ENCODE results near the gene TPRG1. TPM values are rescaled to one million over a fixed set of nuclear protein-coding genes. Genes with fewer than 3 reads are reported as not detected.

Gene TPRG1
- total RNA-seq, 1 experiment from 2014 or later: 0.55 TPM

DNA sequence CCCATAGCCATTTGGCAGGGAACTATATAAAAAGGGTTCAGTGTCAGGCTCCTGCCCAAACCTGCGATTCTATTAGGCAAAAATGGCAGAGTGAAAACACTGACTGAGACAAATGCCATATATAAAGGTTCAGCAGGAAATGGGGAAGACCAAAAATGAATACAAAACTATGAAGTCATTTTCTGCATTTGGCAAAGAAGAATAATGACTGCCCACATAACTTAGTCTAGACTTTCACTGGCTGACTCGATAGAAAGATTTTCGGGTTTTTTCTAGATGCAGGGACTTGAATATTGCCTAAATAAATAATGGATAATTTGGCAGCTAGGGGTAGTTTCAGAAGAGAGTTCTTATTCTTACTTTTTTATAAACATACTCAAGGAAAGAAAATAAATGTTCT is 178.0 kb downstream of the TPRG1 start (continued):
- TF ChIP-seq, protein P1, sequence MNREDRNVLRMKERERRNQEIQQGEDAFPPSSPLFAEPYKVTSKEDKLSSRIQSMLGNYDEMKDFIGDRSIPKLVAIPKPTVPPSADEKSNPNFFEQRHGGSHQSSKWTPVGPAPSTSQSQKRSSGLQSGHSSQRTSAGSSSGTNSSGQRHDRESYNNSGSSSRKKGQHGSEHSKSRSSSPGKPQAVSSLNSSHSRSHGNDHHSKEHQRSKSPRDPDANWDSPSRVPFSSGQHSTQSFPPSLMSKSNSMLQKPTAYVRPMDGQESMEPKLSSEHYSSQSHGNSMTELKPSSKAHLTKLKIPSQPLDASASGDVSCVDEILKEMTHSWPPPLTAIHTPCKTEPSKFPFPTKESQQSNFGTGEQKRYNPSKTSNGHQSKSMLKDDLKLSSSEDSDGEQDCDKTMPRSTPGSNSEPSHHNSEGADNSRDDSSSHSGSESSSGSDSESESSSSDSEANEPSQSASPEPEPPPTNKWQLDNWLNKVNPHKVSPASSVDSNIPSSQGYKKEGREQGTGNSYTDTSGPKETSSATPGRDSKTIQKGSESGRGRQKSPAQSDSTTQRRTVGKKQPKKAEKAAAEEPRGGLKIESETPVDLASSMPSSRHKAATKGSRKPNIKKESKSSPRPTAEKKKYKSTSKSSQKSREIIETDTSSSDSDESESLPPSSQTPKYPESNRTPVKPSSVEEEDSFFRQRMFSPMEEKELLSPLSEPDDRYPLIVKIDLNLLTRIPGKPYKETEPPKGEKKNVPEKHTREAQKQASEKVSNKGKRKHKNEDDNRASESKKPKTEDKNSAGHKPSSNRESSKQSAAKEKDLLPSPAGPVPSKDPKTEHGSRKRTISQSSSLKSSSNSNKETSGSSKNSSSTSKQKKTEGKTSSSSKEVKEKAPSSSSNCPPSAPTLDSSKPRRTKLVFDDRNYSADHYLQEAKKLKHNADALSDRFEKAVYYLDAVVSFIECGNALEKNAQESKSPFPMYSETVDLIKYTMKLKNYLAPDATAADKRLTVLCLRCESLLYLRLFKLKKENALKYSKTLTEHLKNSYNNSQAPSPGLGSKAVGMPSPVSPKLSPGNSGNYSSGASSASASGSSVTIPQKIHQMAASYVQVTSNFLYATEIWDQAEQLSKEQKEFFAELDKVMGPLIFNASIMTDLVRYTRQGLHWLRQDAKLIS (CRISPR knock-in tag; IDR thresholded peaks at IDR 0.05; ENCODE audit: borderline replicate concordance): no peak
- TF ChIP-seq, protein P2, sequence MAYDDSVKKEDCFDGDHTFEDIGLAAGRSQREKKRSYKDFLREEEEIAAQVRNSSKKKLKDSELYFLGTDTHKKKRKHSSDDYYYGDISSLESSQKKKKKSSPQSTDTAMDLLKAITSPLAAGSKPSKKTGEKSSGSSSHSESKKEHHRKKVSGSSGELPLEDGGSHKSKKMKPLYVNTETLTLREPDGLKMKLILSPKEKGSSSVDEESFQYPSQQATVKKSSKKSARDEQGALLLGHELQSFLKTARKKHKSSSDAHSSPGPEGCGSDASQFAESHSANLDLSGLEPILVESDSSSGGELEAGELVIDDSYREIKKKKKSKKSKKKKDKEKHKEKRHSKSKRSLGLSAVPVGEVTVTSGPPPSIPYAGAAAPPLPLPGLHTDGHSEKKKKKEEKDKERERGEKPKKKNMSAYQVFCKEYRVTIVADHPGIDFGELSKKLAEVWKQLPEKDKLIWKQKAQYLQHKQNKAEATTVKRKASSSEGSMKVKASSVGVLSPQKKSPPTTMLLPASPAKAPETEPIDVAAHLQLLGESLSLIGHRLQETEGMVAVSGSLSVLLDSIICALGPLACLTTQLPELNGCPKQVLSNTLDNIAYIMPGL (CRISPR knock-in tag; IDR thresholded peaks at IDR 0.05): no peak
- no peak for TF ChIP-seq CREM (CRISPR knock-in tag; IDR thresholded peaks at IDR 0.05)

DNA sequence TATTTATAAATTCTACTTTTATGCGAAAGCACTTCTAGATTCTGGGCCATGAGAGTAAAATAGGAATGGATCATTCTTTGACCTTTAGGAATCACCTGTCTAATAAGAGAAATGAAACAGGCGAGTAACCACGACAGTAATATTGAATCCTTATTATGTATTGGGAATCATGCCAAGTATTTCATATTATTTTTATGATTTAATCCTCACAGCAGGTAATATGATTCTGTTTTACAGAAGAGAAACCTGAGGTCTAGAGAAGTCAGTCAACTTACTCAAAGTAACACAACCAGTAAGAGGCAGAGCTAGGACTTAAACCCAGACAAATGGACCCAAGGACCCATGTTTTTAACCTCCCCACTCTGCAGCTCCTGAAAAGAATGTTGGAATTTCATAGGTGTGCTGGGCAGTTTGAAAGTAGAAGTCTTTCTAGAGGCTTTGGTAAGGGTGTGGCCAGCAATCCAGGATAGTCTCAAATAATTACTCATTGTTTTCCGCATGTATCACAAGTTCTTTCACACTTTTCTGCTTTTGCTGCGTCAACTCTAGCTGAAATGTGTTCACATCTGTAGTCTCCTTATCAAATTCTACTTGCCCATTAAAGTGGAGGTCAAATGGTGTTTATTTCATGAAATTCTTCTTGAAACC is 181.7 kb downstream of the TPRG1 start:
- ATAC-seq: no peak
- ChIA-PET POLR2A (no interaction called here), CTCF (no interaction called here)
- DNase-seq (ENCODE audit: low spot score): no peak
- H3K27me3 Mint-ChIP-seq (ENCODE audit: low read depth): no peaks in the 10 kb centered on the region
- H3K36me3 Mint-ChIP-seq: no peaks in the 10 kb centered on the region
- peaks cover 15% of the 10 kb centered on the region for H3K4me1 Mint-ChIP-seq
- H3K27ac Mint-ChIP-seq: no peak overlapping the region
- H3K4me3 Mint-ChIP-seq: no peak overlapping the region
- 0 out of 2 replicates have a peak, but pooled peaks cover 4% of the 10 kb centered on the region for H3K9me3 Mint-ChIP-seq
- TF ChIP-seq, protein P3, sequence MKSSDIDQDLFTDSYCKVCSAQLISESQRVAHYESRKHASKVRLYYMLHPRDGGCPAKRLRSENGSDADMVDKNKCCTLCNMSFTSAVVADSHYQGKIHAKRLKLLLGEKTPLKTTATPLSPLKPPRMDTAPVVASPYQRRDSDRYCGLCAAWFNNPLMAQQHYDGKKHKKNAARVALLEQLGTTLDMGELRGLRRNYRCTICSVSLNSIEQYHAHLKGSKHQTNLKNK (CRISPR knock-in tag; IDR thresholded peaks at IDR 0.05): no peak
- no peak for TF ChIP-seq FOXP1 (CRISPR knock-in tag; IDR thresholded peaks at IDR 0.05; ENCODE audit: borderline replicate concordance)
- no peak for TF ChIP-seq ZNF219 (CRISPR knock-in tag; IDR thresholded peaks at IDR 0.05; ENCODE audit: borderline replicate concordance)
- TF ChIP-seq TEAD1 (CRISPR knock-in tag; IDR thresholded peaks at IDR 0.05): no peak
- TF ChIP-seq, protein P4, sequence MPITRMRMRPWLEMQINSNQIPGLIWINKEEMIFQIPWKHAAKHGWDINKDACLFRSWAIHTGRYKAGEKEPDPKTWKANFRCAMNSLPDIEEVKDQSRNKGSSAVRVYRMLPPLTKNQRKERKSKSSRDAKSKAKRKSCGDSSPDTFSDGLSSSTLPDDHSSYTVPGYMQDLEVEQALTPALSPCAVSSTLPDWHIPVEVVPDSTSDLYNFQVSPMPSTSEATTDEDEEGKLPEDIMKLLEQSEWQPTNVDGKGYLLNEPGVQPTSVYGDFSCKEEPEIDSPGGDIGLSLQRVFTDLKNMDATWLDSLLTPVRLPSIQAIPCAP (CRISPR knock-in tag; IDR thresholded peaks at IDR 0.05): no peak
- TF ChIP-seq RORB (CRISPR knock-in tag; IDR thresholded peaks at IDR 0.05): no peak
- TF ChIP-seq, protein P5, sequence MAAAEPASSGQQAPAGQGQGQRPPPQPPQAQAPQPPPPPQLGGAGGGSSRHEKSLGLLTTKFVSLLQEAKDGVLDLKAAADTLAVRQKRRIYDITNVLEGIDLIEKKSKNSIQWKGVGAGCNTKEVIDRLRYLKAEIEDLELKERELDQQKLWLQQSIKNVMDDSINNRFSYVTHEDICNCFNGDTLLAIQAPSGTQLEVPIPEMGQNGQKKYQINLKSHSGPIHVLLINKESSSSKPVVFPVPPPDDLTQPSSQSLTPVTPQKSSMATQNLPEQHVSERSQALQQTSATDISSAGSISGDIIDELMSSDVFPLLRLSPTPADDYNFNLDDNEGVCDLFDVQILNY (CRISPR knock-in tag; IDR thresholded peaks at IDR 0.05): no peak
- no peak for TF ChIP-seq ZNF232 (CRISPR knock-in tag; IDR thresholded peaks at IDR 0.05)
- TF ChIP-seq, protein P6, sequence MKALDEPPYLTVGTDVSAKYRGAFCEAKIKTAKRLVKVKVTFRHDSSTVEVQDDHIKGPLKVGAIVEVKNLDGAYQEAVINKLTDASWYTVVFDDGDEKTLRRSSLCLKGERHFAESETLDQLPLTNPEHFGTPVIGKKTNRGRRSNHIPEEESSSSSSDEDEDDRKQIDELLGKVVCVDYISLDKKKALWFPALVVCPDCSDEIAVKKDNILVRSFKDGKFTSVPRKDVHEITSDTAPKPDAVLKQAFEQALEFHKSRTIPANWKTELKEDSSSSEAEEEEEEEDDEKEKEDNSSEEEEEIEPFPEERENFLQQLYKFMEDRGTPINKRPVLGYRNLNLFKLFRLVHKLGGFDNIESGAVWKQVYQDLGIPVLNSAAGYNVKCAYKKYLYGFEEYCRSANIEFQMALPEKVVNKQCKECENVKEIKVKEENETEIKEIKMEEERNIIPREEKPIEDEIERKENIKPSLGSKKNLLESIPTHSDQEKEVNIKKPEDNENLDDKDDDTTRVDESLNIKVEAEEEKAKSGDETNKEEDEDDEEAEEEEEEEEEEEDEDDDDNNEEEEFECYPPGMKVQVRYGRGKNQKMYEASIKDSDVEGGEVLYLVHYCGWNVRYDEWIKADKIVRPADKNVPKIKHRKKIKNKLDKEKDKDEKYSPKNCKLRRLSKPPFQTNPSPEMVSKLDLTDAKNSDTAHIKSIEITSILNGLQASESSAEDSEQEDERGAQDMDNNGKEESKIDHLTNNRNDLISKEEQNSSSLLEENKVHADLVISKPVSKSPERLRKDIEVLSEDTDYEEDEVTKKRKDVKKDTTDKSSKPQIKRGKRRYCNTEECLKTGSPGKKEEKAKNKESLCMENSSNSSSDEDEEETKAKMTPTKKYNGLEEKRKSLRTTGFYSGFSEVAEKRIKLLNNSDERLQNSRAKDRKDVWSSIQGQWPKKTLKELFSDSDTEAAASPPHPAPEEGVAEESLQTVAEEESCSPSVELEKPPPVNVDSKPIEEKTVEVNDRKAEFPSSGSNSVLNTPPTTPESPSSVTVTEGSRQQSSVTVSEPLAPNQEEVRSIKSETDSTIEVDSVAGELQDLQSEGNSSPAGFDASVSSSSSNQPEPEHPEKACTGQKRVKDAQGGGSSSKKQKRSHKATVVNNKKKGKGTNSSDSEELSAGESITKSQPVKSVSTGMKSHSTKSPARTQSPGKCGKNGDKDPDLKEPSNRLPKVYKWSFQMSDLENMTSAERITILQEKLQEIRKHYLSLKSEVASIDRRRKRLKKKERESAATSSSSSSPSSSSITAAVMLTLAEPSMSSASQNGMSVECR (CRISPR knock-in tag; IDR thresholded peaks at IDR 0.05; ENCODE audit: borderline replicate concordance): no peak
- TF ChIP-seq ETV6 (CRISPR knock-in tag; IDR thresholded peaks at IDR 0.05): no peak
- TF ChIP-seq, protein P7, sequence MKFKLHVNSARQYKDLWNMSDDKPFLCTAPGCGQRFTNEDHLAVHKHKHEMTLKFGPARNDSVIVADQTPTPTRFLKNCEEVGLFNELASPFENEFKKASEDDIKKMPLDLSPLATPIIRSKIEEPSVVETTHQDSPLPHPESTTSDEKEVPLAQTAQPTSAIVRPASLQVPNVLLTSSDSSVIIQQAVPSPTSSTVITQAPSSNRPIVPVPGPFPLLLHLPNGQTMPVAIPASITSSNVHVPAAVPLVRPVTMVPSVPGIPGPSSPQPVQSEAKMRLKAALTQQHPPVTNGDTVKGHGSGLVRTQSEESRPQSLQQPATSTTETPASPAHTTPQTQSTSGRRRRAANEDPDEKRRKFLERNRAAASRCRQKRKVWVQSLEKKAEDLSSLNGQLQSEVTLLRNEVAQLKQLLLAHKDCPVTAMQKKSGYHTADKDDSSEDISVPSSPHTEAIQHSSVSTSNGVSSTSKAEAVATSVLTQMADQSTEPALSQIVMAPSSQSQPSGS (CRISPR knock-in tag; IDR thresholded peaks at IDR 0.05; ENCODE audit: borderline replicate concordance, low read depth): no peak
- TF ChIP-seq, protein P8, sequence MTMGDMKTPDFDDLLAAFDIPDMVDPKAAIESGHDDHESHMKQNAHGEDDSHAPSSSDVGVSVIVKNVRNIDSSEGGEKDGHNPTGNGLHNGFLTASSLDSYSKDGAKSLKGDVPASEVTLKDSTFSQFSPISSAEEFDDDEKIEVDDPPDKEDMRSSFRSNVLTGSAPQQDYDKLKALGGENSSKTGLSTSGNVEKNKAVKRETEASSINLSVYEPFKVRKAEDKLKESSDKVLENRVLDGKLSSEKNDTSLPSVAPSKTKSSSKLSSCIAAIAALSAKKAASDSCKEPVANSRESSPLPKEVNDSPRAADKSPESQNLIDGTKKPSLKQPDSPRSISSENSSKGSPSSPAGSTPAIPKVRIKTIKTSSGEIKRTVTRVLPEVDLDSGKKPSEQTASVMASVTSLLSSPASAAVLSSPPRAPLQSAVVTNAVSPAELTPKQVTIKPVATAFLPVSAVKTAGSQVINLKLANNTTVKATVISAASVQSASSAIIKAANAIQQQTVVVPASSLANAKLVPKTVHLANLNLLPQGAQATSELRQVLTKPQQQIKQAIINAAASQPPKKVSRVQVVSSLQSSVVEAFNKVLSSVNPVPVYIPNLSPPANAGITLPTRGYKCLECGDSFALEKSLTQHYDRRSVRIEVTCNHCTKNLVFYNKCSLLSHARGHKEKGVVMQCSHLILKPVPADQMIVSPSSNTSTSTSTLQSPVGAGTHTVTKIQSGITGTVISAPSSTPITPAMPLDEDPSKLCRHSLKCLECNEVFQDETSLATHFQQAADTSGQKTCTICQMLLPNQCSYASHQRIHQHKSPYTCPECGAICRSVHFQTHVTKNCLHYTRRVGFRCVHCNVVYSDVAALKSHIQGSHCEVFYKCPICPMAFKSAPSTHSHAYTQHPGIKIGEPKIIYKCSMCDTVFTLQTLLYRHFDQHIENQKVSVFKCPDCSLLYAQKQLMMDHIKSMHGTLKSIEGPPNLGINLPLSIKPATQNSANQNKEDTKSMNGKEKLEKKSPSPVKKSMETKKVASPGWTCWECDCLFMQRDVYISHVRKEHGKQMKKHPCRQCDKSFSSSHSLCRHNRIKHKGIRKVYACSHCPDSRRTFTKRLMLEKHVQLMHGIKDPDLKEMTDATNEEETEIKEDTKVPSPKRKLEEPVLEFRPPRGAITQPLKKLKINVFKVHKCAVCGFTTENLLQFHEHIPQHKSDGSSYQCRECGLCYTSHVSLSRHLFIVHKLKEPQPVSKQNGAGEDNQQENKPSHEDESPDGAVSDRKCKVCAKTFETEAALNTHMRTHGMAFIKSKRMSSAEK (CRISPR knock-in tag; IDR thresholded peaks at IDR 0.05; ENCODE audit: borderline replicate concordance): no peak
- no peak for TF ChIP-seq RELA (CRISPR knock-in tag; IDR thresholded peaks at IDR 0.05; ENCODE audit: borderline replicate concordance)
